Endodermal cell (in vitro differentiated cells): ENCODE results near the gene CPAMD8. TPM values are rescaled to one million over a fixed set of nuclear protein-coding genes. Genes with fewer than 3 reads are reported as not detected.
A peak's percentile ranks its signal among the peaks of the same experiment; 100 is the strongest.
"Not testable (repeated sequence)": the region's sequence is repeated elsewhere in the genome, so short reads cannot be mapped to it uniquely, and the experiment has no call there.

ENCODE experiments used
- DNase-seq: peaks from one replicate; pipeline ENCODE4 v3.0.0-alpha.2; 2017
- H3K27ac ChIP-seq: 2 replicates; pipeline ENCODE4 v1.5.1; 2013; ENCODE audit warnings: mild to moderate bottlenecking, low read depth, low read length, moderate library complexity
- H3K27me3 ChIP-seq: 2 replicates; pipeline ENCODE4 v1.6.1; 2013; ENCODE audit warnings: mild to moderate bottlenecking, low read length, moderate library complexity; ENCODE audit not compliant: insufficient read depth, control insufficient read depth, poor library complexity, severe bottlenecking
- H3K36me3 ChIP-seq: 2 replicates; pipeline ENCODE4 v1.7.0; 2013; ENCODE audit warnings: mild to moderate bottlenecking, low read length, moderate library complexity; ENCODE audit not compliant: control insufficient read depth, insufficient read depth
- H3K4me1 ChIP-seq: one replicate; pipeline ENCODE4 v1.7.0; 2013; ENCODE audit warnings: low read length; ENCODE audit not compliant: control insufficient read depth, insufficient read depth
- H3K4me3 ChIP-seq: 2 replicates; pipeline ENCODE4 v1.5.1; 2013; ENCODE audit warnings: mild to moderate bottlenecking, low read length, moderate library complexity
- H3K9ac ChIP-seq: 2 replicates; pipeline ENCODE4 v1.6.1; 2013; ENCODE audit warnings: mild to moderate bottlenecking, low read length, moderate library complexity; ENCODE audit not compliant: poor library complexity, severe bottlenecking; ENCODE audit errors: extremely low read depth
- H3K9me3 ChIP-seq: 2 replicates; pipeline ENCODE4 v1.6.1; 2013; ENCODE audit warnings: mild to moderate bottlenecking, low read length, moderate library complexity; ENCODE audit not compliant: control insufficient read depth
- H3K27ac Mint-ChIP-seq: 2 replicates; pipeline ENCODE4 v1.8.0; 2020; ENCODE audit warnings: mixed read lengths
- H3K27me3 Mint-ChIP-seq: 2 replicates; pipeline ENCODE4 v1.8.0; 2021; ENCODE audit warnings: mild to moderate bottlenecking, mixed read lengths; ENCODE audit not compliant: insufficient read depth
- H3K36me3 Mint-ChIP-seq: 2 replicates; pipeline ENCODE4 v1.8.0; 2020; ENCODE audit warnings: low read depth, mixed read lengths
- H3K4me1 Mint-ChIP-seq: 2 replicates; pipeline ENCODE4 v1.8.0; 2020; ENCODE audit warnings: mixed read lengths
- H3K4me3 Mint-ChIP-seq: 2 replicates; pipeline ENCODE4 v1.8.0; 2020; ENCODE audit warnings: mild to moderate bottlenecking, moderate library complexity, mixed read lengths
- H3K9me3 Mint-ChIP-seq: 2 replicates; pipeline ENCODE4 v1.8.0; 2020; ENCODE audit warnings: mild to moderate bottlenecking, mixed read lengths
- CTCF ChIP-seq: fragments of 200-600 bp; sonication (generic); conservative IDR thresholded peaks from 2 replicates; pipeline ENCODE4 v1.5.0; 2021; ENCODE audit warnings: antibody characterized with exemption, mild to moderate bottlenecking
- WGBS, 2 experiments: methylation state at CpG; one replicate each; pipeline versions ENCODE4 v1.1.5 to v1.1.7; 2013; ENCODE audit warnings: missing lambda C conversion rate in 2 of 2, mixed read lengths in 1 of 2; ENCODE audit not compliant: insufficient coverage in 1 of 2, insufficient read length in 1 of 2; 5-methylcytosine and 5-hydroxymethylcytosine counted together
- total RNA-seq, 2 donors: library from RNA; stranded (reverse); fragmentation: NEBNext Ultra II Directional in 1 of 2; extraction: Animal tissue kit (Norgen Biotek cat#: 25700) in 1 of 2; gene quantifications; 2 replicates in 1 of 2; 3 replicates in 1 of 2; pipeline ENCODE4 v1.2.1, GENCODE V29; 2021

CPAMD8 gene
- total RNA-seq, 2 donors from 2014 or later, result 19.7 to 22.9 TPM

DNA sequence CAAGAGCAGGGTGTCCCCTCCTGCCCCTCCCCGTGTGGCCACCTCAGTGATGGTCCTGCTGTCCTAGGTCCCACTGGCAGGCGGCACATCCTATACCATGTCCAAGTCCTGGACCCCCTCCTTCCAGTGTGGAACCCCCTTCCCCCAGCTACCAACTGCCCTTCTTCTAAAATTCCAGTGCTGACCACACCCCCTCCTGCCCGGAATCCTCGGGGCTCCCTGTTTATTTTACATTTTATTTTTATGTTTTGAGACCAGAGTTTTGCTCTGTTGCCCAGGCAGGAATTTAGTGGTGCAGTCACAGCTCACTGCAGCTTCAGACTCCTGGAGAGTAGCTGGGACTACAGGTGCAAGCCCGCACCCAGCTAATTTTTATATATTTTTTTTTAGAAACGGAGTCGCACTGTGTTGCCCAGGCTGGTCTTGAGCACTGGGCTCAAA, 945 bp upstream of the CPAMD8 start:
- no peak for DNase-seq
- H3K9me3 Mint-ChIP-seq, result peaks cover 17% of the 10 kb centered on the region
- H3K36me3 ChIP-seq, result no peaks in the 10 kb centered on the region

DNA sequence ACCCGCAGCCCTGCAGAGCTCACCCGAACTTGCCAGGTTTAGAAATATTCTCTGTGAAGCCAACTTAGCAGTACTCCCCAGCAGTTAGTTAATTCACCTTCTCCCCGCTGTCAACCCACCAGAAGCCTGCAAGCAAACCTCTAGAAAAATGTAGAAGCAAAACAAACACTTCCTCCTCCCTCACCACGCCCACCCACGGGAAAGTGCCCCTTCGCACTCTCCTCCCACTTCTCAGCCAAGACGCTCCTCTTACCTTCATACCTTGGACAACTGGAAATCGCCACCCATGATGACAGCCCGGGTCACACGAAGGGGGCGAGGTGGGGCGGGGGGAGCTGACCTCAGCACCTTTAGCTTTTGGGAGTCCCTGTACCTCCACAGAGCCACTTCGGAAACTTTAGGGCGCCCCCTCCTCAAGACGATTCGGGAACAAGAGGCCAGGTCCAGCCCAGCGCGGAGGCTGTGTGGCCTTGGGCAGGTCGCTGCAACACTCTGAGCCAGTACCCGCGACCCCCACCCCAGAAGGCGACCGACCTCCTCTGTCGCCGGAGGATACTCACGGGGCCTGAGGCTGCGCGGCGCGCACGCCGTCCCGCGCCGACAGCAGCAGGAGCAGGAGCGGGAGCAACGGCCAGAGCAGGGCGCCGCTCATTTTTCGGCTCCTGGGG, 485 bp downstream of the CPAMD8 start:
- H3K4me3 Mint-ChIP-seq, result peak overlapping the region; percentile 72
- Histone ChIP-seq H3K27ac (no peak overlapping the region), H3K4me3 (peak overlapping the region; percentile 84), H3K9ac (peak overlapping the region; percentile 25), H3K4me1 (no peaks in the 10 kb centered on the region), H3K27me3 (peaks cover 11% of the 10 kb centered on the region), H3K36me3 (no peaks in the 10 kb centered on the region), H3K9me3 (peaks cover 16% of the 10 kb centered on the region)
- no peak for TF ChIP-seq CTCF
- H3K9me3 Mint-ChIP-seq, result peaks cover 17% of the 10 kb centered on the region
- H3K27me3 Mint-ChIP-seq, result peaks cover 18% of the 10 kb centered on the region
- peak; percentile 70 for DNase-seq
- 2 to 6% methylated on average over 12 to 35 of the region's 40 CpGs for WGBS, 2 experiments
- peaks cover 15% of the 10 kb centered on the region for H3K36me3 Mint-ChIP-seq
- H3K27ac Mint-ChIP-seq, result no peak overlapping the region
- peaks cover 5% of the 10 kb centered on the region for H3K4me1 Mint-ChIP-seq

More for the DNA sequence above, 945 bp upstream of the CPAMD8 start:
- Histone ChIP-seq H3K9ac (no peak overlapping the region), H3K9me3 (peaks cover 16% of the 10 kb centered on the region), H3K4me1 (no peaks in the 10 kb centered on the region), H3K27me3 (peaks cover 11% of the 10 kb centered on the region), H3K4me3 (no peak overlapping the region), H3K27ac (no peak overlapping the region)
- 73 to 75% methylated on average over 4 to 7 of the region's 7 CpGs for WGBS, 2 experiments
- H3K27me3 Mint-ChIP-seq, result peaks cover 18% of the 10 kb centered on the region
- peak overlapping the region; percentile 72 for H3K4me3 Mint-ChIP-seq
- peaks cover 5% of the 10 kb centered on the region for H3K4me1 Mint-ChIP-seq
- H3K36me3 Mint-ChIP-seq, result peaks cover 15% of the 10 kb centered on the region
- no peak overlapping the region for H3K27ac Mint-ChIP-seq
- no peak for TF ChIP-seq CTCF

GRCh38 chr19:17025361-17025760, 1.2 kb downstream of the CPAMD8 start:
- no peak for DNase-seq
- Histone ChIP-seq H3K4me3 (peak overlapping the region; percentile 84), H3K9me3 (peaks cover 16% of the 10 kb centered on the region), H3K27me3 (peaks cover 11% of the 10 kb centered on the region), H3K4me1 (no peaks in the 10 kb centered on the region), H3K9ac (no peak overlapping the region), H3K27ac (no peak overlapping the region), H3K36me3 (no peaks in the 10 kb centered on the region)
- TF ChIP-seq CTCF, result no peak
- H3K27ac Mint-ChIP-seq, result no peak overlapping the region
- peak overlapping the region; percentile 72 for H3K4me3 Mint-ChIP-seq
- peaks cover 17% of the 10 kb centered on the region for H3K9me3 Mint-ChIP-seq
- H3K27me3 Mint-ChIP-seq, result peaks cover 18% of the 10 kb centered on the region
- H3K36me3 Mint-ChIP-seq, result peaks cover 15% of the 10 kb centered on the region
- peaks cover 5% of the 10 kb centered on the region for H3K4me1 Mint-ChIP-seq
- 90 to 95% methylated on average over 3 to 6 of the region's 6 CpGs for WGBS, 2 experiments

DNA sequence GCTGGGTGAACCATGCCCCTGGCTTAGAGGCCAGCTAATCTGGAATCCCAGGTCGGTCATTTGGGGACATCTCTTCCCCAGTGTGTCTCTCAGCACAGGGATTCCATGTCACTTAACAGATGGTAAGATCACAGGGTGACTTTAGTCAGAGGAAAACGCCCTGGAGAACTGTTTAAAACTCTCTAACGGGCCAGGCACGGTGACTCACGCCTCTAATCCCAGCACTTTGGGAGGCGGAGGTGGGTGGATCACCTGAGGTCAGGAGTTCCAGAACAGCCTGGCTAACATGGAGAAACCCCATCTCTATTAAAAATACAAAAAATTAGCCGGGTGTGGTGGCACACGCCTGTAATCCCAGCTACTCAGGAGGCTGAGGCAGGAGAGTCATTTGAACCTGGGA, 1.7 kb downstream of the CPAMD8 start:
- H3K9me3 Mint-ChIP-seq, result peaks cover 17% of the 10 kb centered on the region
- peaks cover 18% of the 10 kb centered on the region for H3K27me3 Mint-ChIP-seq
- not testable (repeated sequence) for H3K27ac Mint-ChIP-seq, DNase-seq, H3K36me3 ChIP-seq, H3K4me3 ChIP-seq, H3K4me1 ChIP-seq, H3K27ac ChIP-seq, H3K9ac ChIP-seq, H3K4me1 Mint-ChIP-seq
- Histone ChIP-seq H3K9me3 (peaks cover 16% of the 10 kb centered on the region), H3K27me3 (peaks cover 11% of the 10 kb centered on the region)
- H3K36me3 Mint-ChIP-seq, result peaks cover 15% of the 10 kb centered on the region
- 86 to 91% methylated on average over 6 to 8 of the region's 8 CpGs for WGBS, 2 experiments
- H3K4me3 Mint-ChIP-seq, result peak overlapping the region; percentile 72
